Measurements from ENCODE around the gene SPX.

The SPX gene

DNA sequence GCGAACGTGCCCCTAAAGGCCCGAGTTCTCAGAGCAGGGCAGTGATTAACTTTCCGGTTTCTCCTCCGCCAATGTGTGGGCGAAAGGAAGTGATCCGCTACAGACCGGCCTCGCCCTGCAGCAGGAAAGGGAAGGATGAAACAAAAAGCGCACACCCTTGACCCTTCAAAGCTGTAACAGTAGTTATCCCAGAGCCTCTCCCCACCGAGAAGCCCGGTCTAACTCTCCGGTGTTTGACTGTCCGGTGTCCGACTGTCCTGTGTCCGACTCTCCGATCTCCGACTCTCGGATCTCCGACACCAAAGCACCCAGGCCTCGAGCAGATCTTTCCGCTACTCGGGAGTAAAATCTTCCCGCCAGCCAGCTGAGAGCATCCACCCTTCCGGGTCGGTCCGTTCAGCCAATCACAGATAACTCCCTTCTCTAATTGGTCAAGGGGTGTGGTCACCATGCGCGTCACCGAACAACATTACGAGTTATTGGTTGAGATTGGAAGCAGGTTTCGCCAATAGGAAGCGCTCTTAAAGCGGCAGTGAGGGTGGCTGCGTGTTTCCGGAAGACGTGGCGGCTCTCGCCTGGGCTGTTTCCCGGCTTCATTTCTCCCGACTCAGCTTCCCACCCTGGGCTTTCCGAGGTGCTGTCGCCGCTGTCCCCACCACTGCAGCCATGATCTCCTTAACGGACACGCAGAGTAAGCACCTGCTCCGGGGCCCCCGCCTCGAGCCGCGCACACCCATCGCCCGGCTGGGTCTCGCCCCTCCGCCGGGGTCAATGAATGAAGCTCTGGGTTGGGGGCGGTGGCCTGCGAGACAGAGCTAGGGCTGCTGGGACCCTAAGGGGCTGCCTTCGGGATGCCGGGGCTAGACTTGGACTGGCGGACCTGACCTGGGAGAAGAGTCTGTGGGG is 24.6 kb upstream of the SPX start, which contains the start of the genes GOLT1B and RECQL:
Gene GOLT1B, plus strand, starts transcription at position 532 of the 906 bp plus-strand sequence. Its CDS starts 135 bp downstream, at position 667.
Gene RECQL, minus strand, starts transcription at position 378 of the 906 bp plus-strand sequence. CDS start 2,065 bp downstream, outside the sequence.
- TF ChIP-seq CTCF (IDR thresholded peaks at IDR 0.05; ENCODE audit: control insufficient read depth, extremely low read depth, insufficient read depth): no peak
- peak; percentile 97 for DNase-seq (ENCODE audit: low read depth)
- peak within 1 kb of the TSS; percentile 90 for H3K4me3 ChIP-seq (ENCODE audit: low read depth, low read length)

DNA sequence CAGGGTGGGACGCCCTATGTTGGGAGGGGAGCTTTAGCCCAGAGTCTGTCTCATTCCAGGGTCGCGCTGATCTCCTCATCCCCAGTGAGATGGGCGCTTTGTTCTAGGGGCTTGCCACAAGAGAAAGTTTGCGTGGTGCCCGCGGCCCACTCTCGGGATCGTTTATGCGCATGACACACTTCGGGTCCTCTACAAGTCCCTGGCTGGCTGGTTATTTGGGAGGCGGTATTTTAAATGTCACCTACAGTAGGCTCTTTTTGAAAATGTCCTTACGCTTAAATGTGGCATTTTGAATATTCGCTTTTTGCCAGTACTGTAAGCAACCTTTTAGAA is 24.0 kb upstream of the SPX start:
- peak overlapping the region; percentile 90 for H3K4me3 ChIP-seq (ENCODE audit: low read depth, low read length)
- no peak for TF ChIP-seq CTCF (IDR thresholded peaks at IDR 0.05; ENCODE audit: control insufficient read depth, extremely low read depth, insufficient read depth)
- no peak for DNase-seq (ENCODE audit: low read depth)

- TF ChIP-seq CTCF (IDR thresholded peaks at IDR 0.05; ENCODE audit: control insufficient read depth, extremely low read depth, insufficient read depth): no peak
- no peak for DNase-seq (ENCODE audit: low read depth)
- H3K4me3 ChIP-seq (ENCODE audit: low read depth, low read length): peak overlapping the region; percentile 90; the same call in 1 of the 2 replicates
Observed at GRCh38 chr12:21502872-21503271, 23.2 kb upstream of the SPX start.

- DNase-seq (ENCODE audit: low read depth): no peak
- TF ChIP-seq CTCF (IDR thresholded peaks at IDR 0.05; ENCODE audit: control insufficient read depth, extremely low read depth, insufficient read depth): no peak
- H3K4me3 ChIP-seq (ENCODE audit: low read depth, low read length): no peak overlapping the region
Observed at GRCh38 chr12:21505888-21506287, 20.2 kb upstream of the SPX start.

GRCh38 chr12:21507849-21508248 is 18.2 kb upstream of the SPX start:
- no peak for DNase-seq (ENCODE audit: low read depth)
- no peak overlapping the region for H3K4me3 ChIP-seq (ENCODE audit: low read depth, low read length)
- no peak for TF ChIP-seq CTCF (IDR thresholded peaks at IDR 0.05; ENCODE audit: control insufficient read depth, extremely low read depth, insufficient read depth)

DNA sequence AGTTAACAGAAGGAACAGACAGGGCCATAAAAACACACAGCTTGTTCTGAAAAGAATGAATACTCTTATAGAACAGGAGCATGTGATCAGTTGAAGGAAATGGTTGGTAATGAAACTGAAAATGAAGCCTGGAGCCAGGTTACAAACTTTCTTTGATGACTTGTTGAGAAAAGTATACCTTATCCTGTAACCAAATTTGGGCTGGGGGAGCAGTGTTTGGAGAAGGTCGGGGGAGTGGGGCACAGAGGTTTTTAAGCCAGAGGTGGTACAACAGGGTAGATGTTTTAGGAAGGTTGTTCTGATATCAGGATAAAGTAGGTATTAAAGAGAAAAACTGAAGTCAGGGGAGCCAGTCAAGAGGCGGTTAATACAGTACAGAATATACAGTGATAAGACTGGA is 16.3 kb upstream of the SPX start:
- TF ChIP-seq CTCF (IDR thresholded peaks at IDR 0.05; ENCODE audit: control insufficient read depth, extremely low read depth, insufficient read depth): no peak
- no peak overlapping the region for H3K4me3 ChIP-seq (ENCODE audit: low read depth, low read length)
- DNase-seq (ENCODE audit: low read depth): no peak
